H1 (cell line): ENCODE data around the gene AKAP12. TPM values are rescaled to one million over a fixed set of nuclear protein-coding genes. Genes with fewer than 3 reads are reported as not detected.

ENCODE experiments used
- CTCF ChIA-PET: fragments of 300-600 bp; sonication (Branson Sonifier 250); formaldehyde crosslinking; loops from one replicate; lab custom pipeline; 2021; ENCODE audit not compliant: partially characterized antibody; lab: Charles Lee
- POLR2A ChIA-PET: fragments of 300-600 bp; sonication (Branson Sonifier 250); formaldehyde crosslinking; loops from one replicate; lab custom pipeline; 2021; ENCODE audit warnings: inconsistent platforms; ENCODE audit not compliant: partially characterized antibody; lab: Charles Lee
- DNase-seq, 2 experiments: peaks; one replicate each; pipeline versions ENCODE4 v3.0.0 to v3.0.0-alpha.2; 2010 to 2022; ENCODE audit warnings: low spot score in 2 of 2, low read depth in 1 of 2, mixed read lengths in 1 of 2
- FAIRE-seq: peaks from 2 replicates; lab custom pipeline; 2011; peaks lifted over from hg19 to GRCh38; lab: Jason Lieb, UNC
- H2AFZ ChIP-seq: 2 replicates; pipeline ENCODE4 v1.8.1; 2012; ENCODE audit warnings: low read length, inconsistent platforms
- H2AK5ac ChIP-seq: 2 replicates; pipeline ENCODE4 v1.6.1; 2013; ENCODE audit warnings: low read depth, low read length
- H2BK120ac ChIP-seq: replicated peaks from 2 replicates; pipeline ENCODE3; 2013; ENCODE audit warnings: low read depth, low read length, inconsistent platforms
- H2BK12ac ChIP-seq: 2 replicates; pipeline ENCODE4 v1.6.1; 2013; ENCODE audit warnings: low read depth, low read length
- H2BK15ac ChIP-seq: 2 replicates; pipeline ENCODE4 v1.6.1; 2013; ENCODE audit warnings: low read length
- H2BK20ac ChIP-seq: 2 replicates; pipeline ENCODE4 v1.6.1; 2013; ENCODE audit warnings: low read length
- H2BK5ac ChIP-seq: 2 replicates; pipeline ENCODE4 v1.6.1; 2013; ENCODE audit warnings: low read depth, low read length
- H3K14ac ChIP-seq: 2 replicates; pipeline ENCODE4 v1.6.1; 2013; ENCODE audit warnings: inconsistent platforms; ENCODE audit not compliant: insufficient read length
- H3K18ac ChIP-seq: 2 replicates; pipeline ENCODE4 v1.6.1; 2013; ENCODE audit warnings: low read length; ENCODE audit errors: extremely low read depth
- H3K23ac ChIP-seq: 2 replicates; pipeline ENCODE4 v1.6.1; 2013; ENCODE audit warnings: inconsistent platforms; ENCODE audit not compliant: insufficient read length
- H3K23me2 ChIP-seq: 2 replicates; pipeline ENCODE4 v1.6.1; 2013; ENCODE audit warnings: low read depth, low read length
- H3K27ac ChIP-seq: 2 replicates; pipeline ENCODE4 v1.6.1; 2011; ENCODE audit warnings: low read depth, low read length, inconsistent platforms
- H3K27me3 ChIP-seq, 4 experiments: replicated peaks in 1 of 4; 1 replicate in 1 of 4; 2 replicates in 3 of 4; pipeline versions ENCODE4 v1.6.1 to v1.8.1; 2011 to 2013; ENCODE audit warnings: low read length in 3 of 4, mild to moderate bottlenecking in 3 of 4, inconsistent platforms in 2 of 4, mixed read lengths in 2 of 4, moderate library complexity in 1 of 4; ENCODE audit not compliant: control insufficient read depth in 3 of 4, insufficient read depth in 3 of 4; ENCODE audit errors: extremely low read depth in 1 of 4
- H3K36me3 ChIP-seq, 4 experiments: 2 replicates each; pipeline versions ENCODE4 v1.6.1 to v1.8.1; 2011 to 2013; ENCODE audit warnings: mild to moderate bottlenecking in 4 of 4, low read length in 3 of 4, moderate library complexity in 2 of 4, control low read depth in 1 of 4, inconsistent platforms in 1 of 4; ENCODE audit not compliant: insufficient read depth in 4 of 4, control insufficient read depth in 2 of 4
- H3K4ac ChIP-seq: replicated peaks from 2 replicates; pipeline ENCODE3; 2013; ENCODE audit warnings: low read length, low read depth, mixed read lengths, inconsistent platforms; ENCODE audit not compliant: insufficient read length
- H3K4me1 ChIP-seq, 4 experiments: replicated peaks in 1 of 4; 1 replicate in 1 of 4; 2 replicates in 3 of 4; pipeline versions ENCODE4 v1.6.1 to v1.8.1; 2011 to 2013; ENCODE audit warnings: low read length in 3 of 4, inconsistent platforms in 2 of 4, mixed read lengths in 1 of 4; ENCODE audit not compliant: insufficient read depth in 4 of 4, control insufficient read depth in 3 of 4
- H3K4me2 ChIP-seq, 2 experiments: 2 replicates each; pipeline versions ENCODE4 v1.6.1 to v1.8.1; 2011 to 2013; ENCODE audit warnings: low read depth in 2 of 2, low read length in 2 of 2, control low read depth in 1 of 2, inconsistent platforms in 1 of 2, mild to moderate bottlenecking in 1 of 2; ENCODE audit not compliant: insufficient read depth in 1 of 2
- H3K4me3 ChIP-seq, 4 experiments: fragments of 200-600, 300-600 bp in 1 of 4; sonication (generic), shearing (Covaris generic), sonication (Bioruptor Twin) in 1 of 4; 2 replicates each; pipeline versions ENCODE4 v1.5.1 to v1.8.1; 2011 to 2016; ENCODE audit warnings: low read length in 4 of 4, low read depth in 3 of 4, control low read depth in 2 of 4, inconsistent platforms in 2 of 4, mild to moderate bottlenecking in 2 of 4, mixed read lengths in 1 of 4, moderate library complexity in 1 of 4; ENCODE audit not compliant: insufficient read depth in 2 of 4; ENCODE audit errors: extremely low read depth in 1 of 4
- H3K56ac ChIP-seq: replicated peaks from 2 replicates; pipeline ENCODE3; 2013; ENCODE audit warnings: low read depth, mild to moderate bottlenecking, mixed read lengths, low read length, inconsistent platforms; ENCODE audit not compliant: insufficient read length
- H3K79me1 ChIP-seq: 2 replicates; pipeline ENCODE4 v1.6.1; 2013; ENCODE audit warnings: low read depth, low read length, control low read depth
- H3K79me2 ChIP-seq, 2 experiments: 2 replicates each; pipeline versions ENCODE4 v1.6.1 to v1.8.1; 2012 to 2013; ENCODE audit warnings: low read length in 2 of 2, mild to moderate bottlenecking in 2 of 2, inconsistent platforms in 1 of 2; ENCODE audit not compliant: insufficient read depth in 2 of 2, control insufficient read depth in 1 of 2
- H3K9ac ChIP-seq, 4 experiments: replicated peaks in 1 of 4; 1 replicate in 1 of 4; 2 replicates in 3 of 4; pipeline versions ENCODE4 v1.6.1 to v1.8.1; 2011 to 2013; ENCODE audit warnings: low read depth in 3 of 4, low read length in 3 of 4, control low read depth in 2 of 4, mild to moderate bottlenecking in 2 of 4, moderate library complexity in 2 of 4, inconsistent platforms in 1 of 4; ENCODE audit errors: extremely low read depth in 1 of 4
- H3K9me3 ChIP-seq, 2 experiments: 2 replicates each; pipeline versions ENCODE4 v1.6.1 to v1.8.1; 2012 to 2013; ENCODE audit warnings: mild to moderate bottlenecking in 2 of 2, moderate library complexity in 2 of 2, control low read depth in 1 of 2, inconsistent platforms in 1 of 2, low read depth in 1 of 2, low read length in 1 of 2, mixed read lengths in 1 of 2; ENCODE audit not compliant: insufficient read depth in 2 of 2
- H4K20me1 ChIP-seq, 2 experiments: replicated peaks in 1 of 2; 2 replicates each; pipeline versions ENCODE3 to v1.8.1; 2011 to 2013; ENCODE audit warnings: inconsistent platforms in 2 of 2, low read length in 2 of 2, mild to moderate bottlenecking in 1 of 2; ENCODE audit not compliant: insufficient read depth in 2 of 2, control insufficient read depth in 1 of 2
- H4K5ac ChIP-seq: 2 replicates; pipeline ENCODE4 v1.6.1; 2013; ENCODE audit warnings: low read length, low read depth, mixed read lengths, inconsistent platforms; ENCODE audit not compliant: insufficient read length
- H4K8ac ChIP-seq: 2 replicates; pipeline ENCODE4 v1.8.0; 2013; ENCODE audit warnings: mild to moderate bottlenecking, moderate library complexity, low read length, inconsistent platforms; ENCODE audit not compliant: insufficient read depth; ENCODE audit errors: extremely low read depth
- H4K91ac ChIP-seq: replicated peaks from 2 replicates; pipeline ENCODE3; 2013; ENCODE audit warnings: low read length, mixed read lengths, inconsistent platforms; ENCODE audit not compliant: insufficient read length
- BRCA1 ChIP-seq: IDR thresholded peaks from 2 replicates; pipeline ENCODE4 v1.6.1; 2012; ENCODE audit warnings: low read depth, low read length, improper control_type of control experiment
- WGBS, 2 experiments: shearing (Covaris generic) in 1 of 2; methylation state at CpG; one replicate each; pipeline versions ENCODE4 v1.1.6 to v1.1.7; 2013 to 2015; ENCODE audit warnings: low lambda C conversion rate in 2 of 2, mixed read lengths in 2 of 2, inconsistent platforms in 1 of 2, low coverage in 1 of 2, missing lambda C conversion rate in 1 of 2; ENCODE audit not compliant: insufficient replicate concordance in 2 of 2, insufficient coverage in 1 of 2, insufficient read length in 1 of 2; ENCODE audit errors: extremely low coverage in 1 of 2, missing lambda C conversion rate in 1 of 2; 5-methylcytosine and 5-hydroxymethylcytosine counted together
- polyA plus RNA-seq, 7 experiments: library from polyadenylated mRNA; depleted of rRNA in 3 of 7; stranded (reverse) in 5 of 7; unstranded in 2 of 7; fragments of >200 nt in 5 of 7; fragments of 200-250 nt in 2 of 7; gene quantifications; 1 replicate in 5 of 7; 2 replicates in 1 of 7; 4 replicates in 1 of 7; pipeline versions ENCODE4 v1.2.1 to v1.2.3, GENCODE V29; 2011 to 2013; ENCODE audit warnings: missing spikeins in 2 of 7, mixed read lengths in 2 of 7
- total RNA-seq: library from RNA; stranded (reverse); fragmentation: NEBNext Ultra II Directional; extraction: Animal tissue kit (Norgen Biotek cat#: 25700); gene quantifications from 2 replicates; pipeline ENCODE4 v1.2.1, GENCODE V29; 2021

Gene AKAP12
- total and polyA plus RNA-seq, 2 of the 8 experiments (the other 6 are each of a cell fraction or from before 2014, with no cell fraction given) = 14.6 to 79.2 TPM

DNA sequence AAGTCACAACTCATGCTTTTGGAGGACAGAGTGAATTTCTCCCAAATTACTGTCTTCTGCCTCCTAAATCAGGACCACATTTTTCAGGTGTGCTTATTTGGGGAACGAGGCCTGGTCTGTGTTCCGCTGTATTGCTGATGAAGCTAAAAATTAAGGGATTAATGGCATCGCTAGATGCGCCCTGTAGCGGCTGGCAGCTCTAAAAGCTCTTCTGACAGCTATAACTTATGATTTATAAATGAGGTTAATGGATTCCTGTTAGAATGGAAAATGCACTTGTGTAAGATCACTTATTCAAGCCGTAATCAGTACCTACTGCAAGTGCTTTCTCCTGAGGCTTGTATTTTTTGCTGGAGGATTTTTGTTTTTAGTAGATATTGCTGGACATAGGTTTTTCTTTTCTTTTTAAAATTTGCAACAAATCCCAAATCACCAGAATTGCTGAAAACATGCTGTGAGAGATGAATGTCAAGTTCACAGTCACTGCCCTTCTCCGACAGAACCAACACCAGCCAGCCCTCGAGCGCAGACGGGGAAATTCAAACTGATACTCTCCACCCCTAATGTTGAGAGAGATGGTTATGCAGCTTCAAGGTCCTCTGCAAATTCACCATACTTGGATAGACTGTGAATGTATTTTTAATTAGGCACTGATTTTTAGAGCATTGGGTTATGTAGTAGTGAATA lies 49.1 kb downstream of the AKAP12 start:
- no peak overlapping the region for H3K9ac ChIP-seq
- no peak overlapping the region for H4K5ac ChIP-seq
- H2AK5ac ChIP-seq = no peak overlapping the region
- H3K23ac ChIP-seq = no peak overlapping the region
- no peak overlapping the region for H2AFZ ChIP-seq
- no peak overlapping the region for H3K4ac ChIP-seq
- H3K9me3 ChIP-seq = no peaks in the 10 kb centered on the region
- H3K36me3 ChIP-seq = no peaks in the 10 kb centered on the region
- H3K4me1 ChIP-seq = peaks cover 0 to 5% (median 0%) of the 10 kb centered on the region in 4 experiments; a peak in 3 of 7 replicates
- no peak overlapping the region for H4K91ac ChIP-seq
- no peak overlapping the region for H3K14ac ChIP-seq
- H3K79me1 ChIP-seq = peaks cover 7% of the 10 kb centered on the region
- H3K4me3 ChIP-seq = no peak overlapping the region
- no peak for FAIRE-seq
- ChIA-PET POLR2A (interaction anchor here (0.6 to 0.8 kb wide), 3 partner anchors 10 to 48 kb away, joined by 3 read pairs; no protein-coding TSS in a partner anchor), CTCF (interaction anchor here (0.9 to 1.7 kb wide), 3 partner anchors 14 to 274 kb away, joined by 3 to 5 read pairs (median 4); no protein-coding TSS in a partner anchor)
- peaks cover 0 to 8% of the 10 kb centered on the region in 2 experiments for H4K20me1 ChIP-seq
- H4K8ac ChIP-seq = no peak overlapping the region
- 96% methylated on average over 10 of the region's 10 CpGs; no CpG with 5 or more reads in 1 of the 2 experiments for WGBS, 2 experiments
- H3K18ac ChIP-seq = no peak overlapping the region
- H2BK120ac ChIP-seq = no peak overlapping the region
- no peak overlapping the region for H2BK15ac ChIP-seq
- no peak for TF ChIP-seq BRCA1
- no peak overlapping the region for H2BK20ac ChIP-seq
- peaks cover 0 to 15% of the 10 kb centered on the region in 2 experiments; a peak in 2 of 4 replicates for H3K79me2 ChIP-seq
- H2BK5ac ChIP-seq = no peak overlapping the region
- no peak overlapping the region for H3K27ac ChIP-seq
- H3K27me3 ChIP-seq = no peaks in the 10 kb centered on the region
- no peaks in the 10 kb centered on the region for H3K23me2 ChIP-seq
- H3K56ac ChIP-seq = no peak overlapping the region
- no peak for DNase-seq
- no peak overlapping the region for H3K4me2 ChIP-seq
- H2BK12ac ChIP-seq = no peak overlapping the region
